Measurements from ENCODE around the gene RNU4-1. TPM values are rescaled to one million over a fixed set of nuclear protein-coding genes. Genes with fewer than 3 reads are reported as not detected.
A peak's percentile ranks its signal among the peaks of the same experiment; 100 is the strongest.
"Not testable (repeated sequence)": the region's sequence is repeated elsewhere in the genome, so short reads cannot be mapped to it uniquely, and the experiment has no call there.

RNU4-1 gene
- total and polyA plus RNA-seq, 10 donors, result under 0.01 to 7,358 (median 2,736) TPM; not detected in 4

DNA sequence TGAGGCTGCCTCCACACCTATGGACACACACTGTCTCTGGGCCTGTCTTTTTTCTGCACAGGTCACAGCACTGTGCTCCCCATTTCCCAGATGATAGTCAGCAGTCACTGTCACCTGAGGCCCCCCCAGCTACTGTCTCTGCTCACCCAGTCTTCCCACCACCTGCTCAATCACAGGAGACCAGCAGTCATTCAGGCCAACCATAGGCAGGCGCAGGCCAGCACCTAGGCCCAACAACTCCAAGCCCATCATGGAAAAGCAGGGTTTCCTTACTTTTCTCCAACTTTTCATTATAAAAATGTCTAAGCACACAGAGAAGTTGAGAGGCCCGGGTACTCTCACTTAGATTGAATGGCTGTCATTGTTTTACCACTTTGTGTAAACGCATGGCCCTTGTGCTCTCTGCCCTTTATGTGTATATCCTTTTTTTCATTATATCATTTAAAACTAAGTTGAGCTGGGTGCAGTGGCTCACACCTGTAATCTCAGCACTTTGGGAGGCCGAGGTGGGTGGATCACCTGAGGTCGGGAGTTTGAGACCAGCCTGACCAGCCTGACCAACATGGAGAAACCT, 34.6 kb downstream of the RNU4-1 start:
- DNase-seq, result no peak
- H3K27ac ChIP-seq, result peak overlapping the region in 5 of 8 donors; percentile 13 to 97 (median 85)
- TF ChIP-seq POLR2A (IDR thresholded peaks at IDR 0.05), result no peak
- TF ChIP-seq POLR2AphosphoS5 (IDR thresholded peaks at IDR 0.05), result no peak
- TF ChIP-seq, protein P1, sequence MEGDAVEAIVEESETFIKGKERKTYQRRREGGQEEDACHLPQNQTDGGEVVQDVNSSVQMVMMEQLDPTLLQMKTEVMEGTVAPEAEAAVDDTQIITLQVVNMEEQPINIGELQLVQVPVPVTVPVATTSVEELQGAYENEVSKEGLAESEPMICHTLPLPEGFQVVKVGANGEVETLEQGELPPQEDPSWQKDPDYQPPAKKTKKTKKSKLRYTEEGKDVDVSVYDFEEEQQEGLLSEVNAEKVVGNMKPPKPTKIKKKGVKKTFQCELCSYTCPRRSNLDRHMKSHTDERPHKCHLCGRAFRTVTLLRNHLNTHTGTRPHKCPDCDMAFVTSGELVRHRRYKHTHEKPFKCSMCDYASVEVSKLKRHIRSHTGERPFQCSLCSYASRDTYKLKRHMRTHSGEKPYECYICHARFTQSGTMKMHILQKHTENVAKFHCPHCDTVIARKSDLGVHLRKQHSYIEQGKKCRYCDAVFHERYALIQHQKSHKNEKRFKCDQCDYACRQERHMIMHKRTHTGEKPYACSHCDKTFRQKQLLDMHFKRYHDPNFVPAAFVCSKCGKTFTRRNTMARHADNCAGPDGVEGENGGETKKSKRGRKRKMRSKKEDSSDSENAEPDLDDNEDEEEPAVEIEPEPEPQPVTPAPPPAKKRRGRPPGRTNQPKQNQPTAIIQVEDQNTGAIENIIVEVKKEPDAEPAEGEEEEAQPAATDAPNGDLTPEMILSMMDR (IDR thresholded peaks at IDR 0.05 in 8 of 11, conservative IDR thresholded peaks at IDR 0.05 in 3 of 11), result no peak
- no peak overlapping the region for H3K4me3 ChIP-seq
- intact Hi-C loops (cut with DNase I; ENCODE audit: low total_unique reads), result no loop called here
- H3K4me1 ChIP-seq, result peaks cover 43 to 100% (median 94%) of the 10 kb centered on the region in 6 donors
- H3K36me3 ChIP-seq, result peaks cover 0 to 37% (median 0%) of the 10 kb centered on the region in 6 donors
- H3K27me3 ChIP-seq (replicated peaks in 1 of 7), result peaks cover 0 to 34% (median 0%) of the 10 kb centered on the region in 7 donors
- no peaks in the 10 kb centered on the region for H3K9me3 ChIP-seq
- 86 to 93% (median 92%) methylated on average over 5 of the region's 5 CpGs for WGBS, 5 donors

DNA sequence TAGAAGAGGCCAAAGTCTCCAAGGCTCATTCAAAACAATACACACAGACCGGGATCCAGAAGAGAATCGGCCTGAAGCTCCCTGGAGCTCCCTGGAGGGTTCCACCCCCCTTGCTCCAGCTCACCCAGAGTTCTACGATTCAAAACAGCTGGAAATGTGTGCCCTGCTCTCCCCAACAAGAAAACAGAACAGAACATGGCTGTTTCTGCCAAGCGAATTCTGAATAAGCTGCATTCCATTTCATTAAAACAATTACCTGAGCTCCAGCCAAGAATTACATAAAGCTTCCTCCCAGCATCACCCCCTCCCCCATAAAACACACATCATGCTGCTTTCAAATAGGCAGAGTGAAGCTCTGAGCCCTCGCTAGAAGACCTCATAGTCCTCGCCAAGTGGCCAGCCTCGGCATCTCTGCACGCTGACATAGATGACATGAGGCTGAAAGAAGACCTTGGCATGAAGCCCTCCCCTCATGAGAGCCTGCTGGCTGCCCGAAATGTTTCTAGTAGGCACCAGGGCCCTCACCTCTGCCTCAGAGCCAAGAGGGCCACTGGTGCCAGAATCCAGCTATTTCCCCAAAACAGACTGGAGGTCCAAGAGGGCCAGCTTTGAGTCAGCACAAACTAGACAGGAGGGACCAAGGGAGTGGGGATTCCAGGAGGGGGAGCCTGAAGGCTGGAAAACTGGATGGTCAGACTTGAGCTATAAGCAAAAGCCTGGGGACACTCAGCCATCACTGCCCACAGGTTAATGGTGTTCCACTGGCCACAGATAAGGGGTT, 35.8 kb downstream of the RNU4-1 start:
- DNase-seq, result no peak
- peaks cover 47 to 100% (median 94%) of the 10 kb centered on the region in 6 donors for H3K4me1 ChIP-seq
- peaks cover 0 to 43% (median 0%) of the 10 kb centered on the region in 7 donors for H3K27me3 ChIP-seq (replicated peaks in 1 of 7)
- TF ChIP-seq POLR2AphosphoS5 (IDR thresholded peaks at IDR 0.05) (peak in 1 of 3 donors; percentile 24), POLR2A (IDR thresholded peaks at IDR 0.05) (no peak)
- TF ChIP-seq, protein P1 (IDR thresholded peaks at IDR 0.05 in 8 of 11, conservative IDR thresholded peaks at IDR 0.05 in 3 of 11), result no peak
- peak overlapping the region; percentile 19 to 97 (median 76) for H3K27ac ChIP-seq
- H3K4me3 ChIP-seq, result no peak overlapping the region
- H3K36me3 ChIP-seq, result peaks cover 0 to 37% (median 0%) of the 10 kb centered on the region in 6 donors
- intact Hi-C loops (cut with DNase I; ENCODE audit: low total_unique reads), result no loop called here
- H3K9me3 ChIP-seq, result no peaks in the 10 kb centered on the region
- 42 to 75% (median 60%) methylated on average over 8 to 9 of the region's 9 CpGs for WGBS, 5 donors

DNA sequence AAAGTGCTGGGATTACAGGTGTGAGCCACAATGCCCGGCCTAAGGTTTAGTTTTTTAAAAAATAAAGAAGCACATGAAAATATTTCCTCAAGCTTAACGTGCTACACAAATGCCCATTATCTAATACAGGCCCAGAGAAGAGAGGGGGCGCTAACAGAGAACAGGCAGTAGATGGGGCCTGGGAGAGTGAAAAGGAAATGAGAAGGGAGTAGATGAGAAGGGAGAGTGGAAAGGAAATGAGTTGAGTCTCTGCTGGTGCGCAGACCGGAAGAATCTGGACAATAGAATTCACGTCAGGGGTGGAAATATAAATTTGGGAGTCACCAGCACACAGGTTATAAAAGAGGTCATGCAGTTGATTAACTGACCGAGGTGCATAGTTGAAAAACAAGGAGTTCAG, 38.2 kb downstream of the RNU4-1 start:
- WGBS, 5 donors, result 60 to 77% (median 74%) methylated on average over 7 of the region's 7 CpGs
- intact Hi-C loops (cut with DNase I; ENCODE audit: low total_unique reads), result no loop called here
- no peaks in the 10 kb centered on the region for H3K9me3 ChIP-seq
- TF ChIP-seq, protein P1 (IDR thresholded peaks at IDR 0.05 in 8 of 11, conservative IDR thresholded peaks at IDR 0.05 in 3 of 11), result peak in 7 of 11 experiments; percentile 13 to 41 (median 29)
- TF ChIP-seq POLR2AphosphoS5 (IDR thresholded peaks at IDR 0.05), result peak in 1 of 3 donors; percentile 51
- TF ChIP-seq POLR2A (IDR thresholded peaks at IDR 0.05), result no peak
- H3K4me3 ChIP-seq, result no peak overlapping the region
- peak overlapping the region; percentile 35 to 97 (median 86) for H3K27ac ChIP-seq
- peaks cover 62 to 100% (median 95%) of the 10 kb centered on the region in 6 donors for H3K4me1 ChIP-seq
- H3K36me3 ChIP-seq, result peaks cover 0 to 22% (median 0%) of the 10 kb centered on the region in 6 donors
- DNase-seq, result no peak
- peaks cover 0 to 46% (median 0%) of the 10 kb centered on the region in 7 donors for H3K27me3 ChIP-seq (replicated peaks in 1 of 7)

DNA sequence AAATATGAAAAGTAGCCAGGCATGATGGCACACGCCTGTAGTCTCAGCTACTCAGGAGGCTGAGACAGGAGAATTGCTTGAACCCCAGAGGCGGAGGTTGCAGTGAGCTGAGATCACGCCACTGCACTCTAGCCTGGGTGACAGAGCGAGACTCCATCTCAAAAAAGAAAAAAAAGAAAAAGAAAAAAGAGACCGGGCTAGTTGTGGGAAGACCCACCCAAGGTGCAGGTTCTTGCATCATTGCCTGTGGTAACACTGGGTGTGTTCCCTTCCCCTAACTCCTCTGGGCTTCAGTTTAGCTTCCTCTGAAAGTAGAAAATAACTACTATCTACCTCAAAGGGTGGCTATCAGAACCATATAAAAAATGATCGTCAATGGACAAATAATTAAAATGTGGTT, 39.7 kb downstream of the RNU4-1 start:
- peak overlapping the region in 1 of 8 donors; percentile 58 for H3K4me3 ChIP-seq
- peaks cover 0 to 59% (median 0%) of the 10 kb centered on the region in 7 donors for H3K27me3 ChIP-seq (replicated peaks in 1 of 7)
- 25 to 45% (median 28%) methylated on average over 6 of the region's 6 CpGs for WGBS, 5 donors
- intact Hi-C loops (cut with DNase I; ENCODE audit: low total_unique reads); H3K9me3 ChIP-seq; DNase-seq: not testable (repeated sequence)
- H3K36me3 ChIP-seq, result peaks cover 0 to 19% (median 0%) of the 10 kb centered on the region in 6 donors
- peak overlapping the region; percentile 55 to 97 (median 86) for H3K27ac ChIP-seq
- H3K4me1 ChIP-seq, result peaks cover 67 to 100% (median 95%) of the 10 kb centered on the region in 6 donors
- peak in 1 of 3 donors; percentile 56 for TF ChIP-seq POLR2AphosphoS5 (IDR thresholded peaks at IDR 0.05)
